Progenitor cell of endocrine pancreas (in vitro differentiated cells): ENCODE data around the gene UROC1. TPM values are rescaled to one million over a fixed set of nuclear protein-coding genes. Genes with fewer than 3 reads are reported as not detected.

Experiments used
- DNase-seq: peaks from one replicate; pipeline ENCODE4 v3.0.0; 2021; ENCODE audit warnings: low spot score; ENCODE audit not compliant: unreplicated experiment
- H3K27ac Mint-ChIP-seq: 2 replicates; pipeline ENCODE4 v1.8.0; 2021; ENCODE audit warnings: mild to moderate bottlenecking, moderate library complexity, mixed read lengths
- H3K27me3 Mint-ChIP-seq: 2 replicates; pipeline ENCODE4 v1.8.0; 2021; ENCODE audit warnings: mixed read lengths
- H3K36me3 Mint-ChIP-seq: 2 replicates; pipeline ENCODE4 v1.8.0; 2022; ENCODE audit warnings: mixed read lengths; ENCODE audit not compliant: insufficient read depth
- H3K4me1 Mint-ChIP-seq: 2 replicates; pipeline ENCODE4 v1.8.0; 2021; ENCODE audit warnings: low read depth, mixed read lengths
- H3K4me3 Mint-ChIP-seq: 2 replicates; pipeline ENCODE4 v1.8.0; 2021; ENCODE audit warnings: low read depth, mild to moderate bottlenecking, moderate library complexity, mixed read lengths
- H3K9me3 Mint-ChIP-seq: 2 replicates; pipeline ENCODE4 v1.8.0; 2021; ENCODE audit warnings: low read depth, mixed read lengths
- CTCF ChIP-seq: fragments of 200-600 bp; sonication (generic); IDR thresholded peaks from one replicate; pipeline ENCODE4 v1.5.0; 2021; ENCODE audit warnings: antibody characterized with exemption, mild to moderate bottlenecking; ENCODE audit not compliant: unreplicated experiment
- total RNA-seq: library from RNA; stranded (reverse); gene quantifications from 2 replicates; pipeline ENCODE4 v1.2.1, GENCODE V29; 2021

Gene UROC1
- total RNA-seq, 1 donor from 2014 or later, result not detected

GRCh38 chr3:126544596-126545281, 27.2 kb upstream of the UROC1 start:
- Mint-ChIP-seq H3K36me3 (peaks cover 1% of the 10 kb centered on the region), H3K4me1 (peaks cover 8% of the 10 kb centered on the region)

GRCh38 chr3:126543457-126544061, 26.0 kb upstream of the UROC1 start:
- Mint-ChIP-seq H3K27me3 (peaks cover 13% of the 10 kb centered on the region), H3K36me3 (peaks cover 1% of the 10 kb centered on the region), H3K27ac (no peak overlapping the region), H3K9me3 (no peaks in the 10 kb centered on the region), H3K4me1 (peaks cover 8% of the 10 kb centered on the region), H3K4me3 (no peak overlapping the region)
- no peak for DNase-seq
- TF ChIP-seq CTCF, result no peak

More at GRCh38 chr3:126544596-126545281, 27.2 kb upstream of the UROC1 start:
- no peaks in the 10 kb centered on the region for H3K9me3 Mint-ChIP-seq
- no peak overlapping the region for H3K27ac Mint-ChIP-seq
- H3K4me3 Mint-ChIP-seq, result no peak overlapping the region
- TF ChIP-seq CTCF, result no peak
- H3K27me3 Mint-ChIP-seq, result peaks cover 18% of the 10 kb centered on the region
- DNase-seq, result peak; percentile 7

- no peak overlapping the region for H3K4me3 Mint-ChIP-seq
- peaks cover 1% of the 10 kb centered on the region for H3K36me3 Mint-ChIP-seq
- H3K27me3 Mint-ChIP-seq, result peaks cover 11% of the 10 kb centered on the region
- peaks cover 8% of the 10 kb centered on the region for H3K4me1 Mint-ChIP-seq
- no peak overlapping the region for H3K27ac Mint-ChIP-seq
- DNase-seq, result peak; percentile 8
- no peaks in the 10 kb centered on the region for H3K9me3 Mint-ChIP-seq
- TF ChIP-seq CTCF, result no peak
Observed at GRCh38 chr3:126542340-126543241, 25.0 kb upstream of the UROC1 start.

- Mint-ChIP-seq H3K27me3 (peaks cover 5% of the 10 kb centered on the region), H3K4me3 (no peak overlapping the region), H3K4me1 (peaks cover 8% of the 10 kb centered on the region), H3K36me3 (peaks cover 1% of the 10 kb centered on the region), H3K27ac (no peak overlapping the region), H3K9me3 (no peaks in the 10 kb centered on the region)
- peak; percentile 7 for DNase-seq
- no peak for TF ChIP-seq CTCF
Observed at GRCh38 chr3:126541628-126542339, 24.2 kb upstream of the UROC1 start.
